NCI-H226 (cell line): ENCODE data around the gene ZNF407.

Source experiments
- DNase-seq: peaks from one replicate; pipeline ENCODE4 v3.0.0-alpha.2; 2015

ZNF407 gene

DNA sequence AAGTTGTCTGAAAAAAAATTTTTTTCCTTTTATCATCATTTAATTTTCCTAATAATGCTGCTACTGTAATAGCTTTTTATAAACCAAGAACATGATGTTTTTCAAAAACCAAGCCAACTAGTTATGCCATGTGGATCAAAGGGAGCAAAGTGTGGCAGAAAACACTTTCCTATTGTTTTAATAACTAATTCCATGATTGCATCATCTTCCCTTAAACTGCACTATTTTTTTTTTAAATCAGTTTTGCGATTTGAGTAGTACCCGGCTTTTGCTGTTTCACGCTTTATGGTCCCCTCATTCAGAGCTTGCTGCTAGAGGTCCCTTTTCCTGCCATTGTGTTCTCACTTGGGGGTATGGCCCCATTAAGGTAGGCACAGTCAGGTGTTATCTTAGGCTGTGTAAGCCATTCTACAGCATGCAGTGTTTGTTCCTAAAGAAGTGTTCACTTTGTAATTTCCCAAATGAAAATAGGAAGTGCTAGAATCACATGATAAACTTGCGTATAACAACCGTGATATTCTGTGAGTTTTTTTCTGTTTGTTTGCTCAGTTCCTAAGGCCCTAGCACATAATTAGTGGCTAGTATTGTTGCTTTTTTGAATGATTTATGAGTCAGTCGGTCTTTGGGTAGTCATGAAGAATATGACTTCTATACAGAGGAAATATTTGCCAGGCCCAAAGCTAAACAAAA, 385.4 kb downstream of the ZNF407 start:
- no peak for DNase-seq

DNA sequence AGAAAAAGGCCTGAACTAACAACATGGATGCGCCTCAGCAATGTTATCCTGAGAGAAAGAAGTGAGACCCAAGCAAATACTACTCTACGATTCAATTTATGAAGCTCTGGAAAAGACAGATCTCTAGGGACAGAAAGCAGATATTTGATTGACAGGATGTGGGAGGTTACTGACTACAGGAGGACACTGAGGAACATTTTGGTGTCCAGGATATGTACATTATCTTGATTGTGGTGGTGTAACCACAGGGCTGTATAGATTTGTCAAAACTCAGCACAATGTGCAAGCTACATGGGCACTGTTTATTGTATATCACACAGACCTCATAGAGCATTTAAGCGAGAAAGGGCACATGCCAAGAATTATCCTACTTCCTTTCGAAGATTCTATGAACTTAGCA, 391.5 kb downstream of the ZNF407 start:
- no peak for DNase-seq

DNA sequence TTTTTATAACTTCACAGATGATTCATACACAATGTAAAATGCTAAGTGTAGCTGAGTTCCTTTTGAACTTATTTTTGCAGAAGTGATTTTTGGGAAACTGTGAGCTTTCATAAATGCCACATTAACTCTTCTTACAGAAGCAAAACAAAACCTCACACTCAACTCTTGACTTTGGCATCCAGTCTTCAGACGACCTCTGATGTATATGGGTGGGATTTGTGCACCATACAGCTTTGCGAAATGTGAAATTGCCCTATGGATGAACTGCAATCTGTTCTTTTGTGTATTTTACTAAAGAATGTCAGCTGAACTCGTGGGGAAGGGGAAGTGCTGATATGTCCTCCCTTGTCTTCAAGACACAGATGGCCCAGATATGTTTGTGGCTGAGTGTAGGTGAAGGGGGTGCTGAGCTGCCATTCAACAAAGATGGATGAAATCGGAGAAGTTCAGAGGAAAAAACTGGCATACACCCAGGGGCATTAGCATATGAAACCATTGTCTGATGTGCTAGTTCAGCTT, 393.0 kb downstream of the ZNF407 start:
- no peak for DNase-seq

DNA sequence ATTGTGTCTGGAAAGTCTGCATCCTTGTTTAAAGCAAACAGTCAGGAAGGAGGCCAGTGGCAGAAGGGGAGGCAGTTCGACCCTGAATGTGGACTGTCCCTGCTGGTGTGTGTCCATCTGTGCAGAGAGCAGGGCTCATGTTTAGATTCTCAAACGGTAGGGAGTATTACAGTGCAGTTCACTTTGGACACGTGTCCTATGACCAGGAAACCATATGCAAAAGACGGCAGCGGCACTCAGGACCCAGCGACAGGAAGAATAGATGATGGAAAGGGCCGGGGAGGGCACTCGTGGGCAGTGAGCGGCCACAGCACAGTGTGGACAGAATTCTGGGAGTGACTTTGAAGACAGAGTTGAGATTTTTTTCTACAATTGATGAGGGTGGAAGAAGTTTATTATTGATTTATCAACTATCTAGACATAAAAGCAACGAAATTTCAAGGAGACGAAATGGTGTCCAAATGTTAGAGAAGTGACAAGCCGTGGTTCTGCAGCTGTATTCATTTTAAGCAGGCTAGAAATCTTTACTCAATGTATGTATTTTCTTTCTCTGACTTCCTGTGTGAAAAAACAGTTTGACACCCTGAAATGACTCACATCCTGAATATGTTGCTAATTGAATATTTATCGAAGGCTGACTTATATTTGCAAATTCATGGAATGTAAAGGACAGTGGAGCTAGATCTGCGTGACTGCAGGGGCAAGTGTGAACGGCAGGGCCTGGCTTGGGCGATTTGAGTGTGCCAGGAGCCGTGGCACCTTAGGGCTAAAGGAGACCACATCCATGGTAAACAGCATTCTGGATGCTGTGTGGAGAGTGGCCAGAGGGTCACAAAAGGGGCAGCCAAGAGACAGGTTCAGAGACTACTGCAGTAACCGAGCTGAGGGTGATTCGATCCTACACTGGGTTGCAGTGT, 397.1 kb downstream of the ZNF407 start:
- no peak for DNase-seq

GRCh38 chr18:74995419-74995736, 397.7 kb downstream of the ZNF407 start:
- no peak for DNase-seq

DNA sequence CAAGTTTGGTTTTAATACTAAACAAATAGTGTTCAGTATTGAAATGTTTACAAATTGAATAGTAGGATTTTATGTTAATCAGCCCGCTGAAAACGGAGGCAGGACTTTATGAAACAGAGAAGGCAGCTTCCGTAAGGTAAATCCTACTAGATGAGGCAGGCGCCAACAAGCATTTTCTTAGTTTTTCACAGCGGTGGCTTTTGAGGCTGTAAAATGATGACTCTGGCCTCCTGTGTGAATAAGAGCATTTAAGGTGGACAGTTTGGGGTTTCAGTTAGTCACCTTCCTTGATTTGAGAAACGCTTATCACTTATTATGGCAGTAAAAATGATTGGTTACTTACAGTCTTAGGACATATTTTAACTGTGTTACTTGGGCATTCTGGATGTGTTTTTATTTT, 398.4 kb downstream of the ZNF407 start:
- no peak for DNase-seq

GRCh38 chr18:74996996-74997395, 399.3 kb downstream of the ZNF407 start:
- DNase-seq: no peak

DNA sequence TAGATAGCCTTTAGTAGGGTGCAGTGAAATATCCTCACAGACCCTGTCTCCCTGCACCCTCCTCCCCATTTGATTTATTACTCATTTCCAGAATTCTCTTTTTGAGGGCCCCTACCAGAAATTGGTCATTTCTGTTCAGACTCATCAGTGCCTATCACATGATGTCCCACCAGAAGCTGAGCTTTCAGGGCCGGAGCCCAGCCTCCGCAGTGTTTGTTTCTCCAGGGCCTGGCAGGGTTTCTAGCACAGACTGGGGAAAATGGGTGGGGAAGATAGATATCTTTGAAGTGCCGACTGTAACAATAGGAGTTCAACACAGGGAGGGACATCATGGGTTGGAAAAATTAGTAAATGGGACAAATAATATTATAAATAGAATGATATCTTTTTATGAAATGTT, 403.2 kb downstream of the ZNF407 start:
- no peak for DNase-seq

DNA sequence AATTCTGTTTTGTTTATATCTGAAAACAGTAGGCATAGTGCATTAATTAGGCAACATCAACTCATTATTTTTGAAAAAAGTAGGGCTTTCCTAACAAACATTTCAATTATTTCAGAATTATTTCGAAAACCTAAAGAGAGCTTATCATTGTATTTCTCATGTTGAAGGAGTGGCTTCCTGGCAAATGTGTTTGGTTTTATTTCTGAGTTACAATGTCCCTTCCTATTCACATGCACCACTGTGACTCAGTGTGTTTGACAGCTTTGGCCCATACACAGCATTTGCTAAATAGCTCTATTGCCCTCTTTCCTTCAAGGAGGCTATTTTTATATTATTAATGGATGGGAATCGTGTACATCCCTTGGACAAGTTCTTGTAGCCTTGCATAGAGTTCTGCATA, 405.4 kb downstream of the ZNF407 start:
- DNase-seq: no peak

DNA sequence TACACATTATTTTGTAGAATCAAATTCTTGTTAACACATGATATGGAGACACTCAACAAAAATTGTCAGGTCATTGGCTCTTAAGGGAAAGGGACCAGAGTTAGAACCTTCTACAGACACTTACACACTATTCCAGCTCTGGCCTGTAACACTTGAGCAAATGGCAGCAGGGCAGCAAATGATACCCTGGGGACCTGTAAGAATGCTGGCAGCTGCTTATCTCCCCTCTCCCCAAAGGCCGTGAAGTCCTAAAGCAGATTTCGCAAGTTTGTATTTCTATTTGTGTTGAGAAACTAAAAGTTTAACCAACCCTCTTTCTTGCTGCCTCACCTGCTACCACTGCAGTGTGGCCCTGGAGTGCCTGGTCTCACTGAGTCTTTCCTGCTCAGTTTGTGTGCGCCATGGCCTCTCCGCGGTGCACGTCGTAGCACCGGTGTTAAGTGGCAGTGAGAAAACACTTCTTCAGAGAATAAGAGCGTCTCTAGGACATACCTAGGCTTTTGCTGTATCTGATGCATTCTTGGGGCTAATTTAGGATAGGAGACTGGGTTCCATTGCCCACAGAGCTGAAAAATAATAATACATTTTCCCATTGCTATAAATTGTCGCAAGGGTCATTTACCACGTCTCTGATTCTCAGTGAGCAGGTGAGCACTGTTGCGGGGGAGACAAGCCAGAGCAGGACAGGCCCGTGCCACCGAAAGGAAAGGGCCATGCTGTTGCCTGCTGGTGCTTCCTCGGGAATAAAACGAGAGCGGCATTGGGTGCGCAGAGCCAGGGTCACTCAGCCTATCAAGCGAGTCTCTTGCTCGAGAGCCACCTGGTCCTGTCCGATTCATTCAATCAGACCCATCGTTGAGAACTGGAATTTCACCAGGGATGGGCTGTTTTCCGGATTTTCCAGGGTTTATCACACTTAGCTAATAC, 406.4 kb downstream of the ZNF407 start:
- DNase-seq: no peak

GRCh38 chr18:75005626-75006025, 408.0 kb downstream of the ZNF407 start:
- no peak for DNase-seq

DNA sequence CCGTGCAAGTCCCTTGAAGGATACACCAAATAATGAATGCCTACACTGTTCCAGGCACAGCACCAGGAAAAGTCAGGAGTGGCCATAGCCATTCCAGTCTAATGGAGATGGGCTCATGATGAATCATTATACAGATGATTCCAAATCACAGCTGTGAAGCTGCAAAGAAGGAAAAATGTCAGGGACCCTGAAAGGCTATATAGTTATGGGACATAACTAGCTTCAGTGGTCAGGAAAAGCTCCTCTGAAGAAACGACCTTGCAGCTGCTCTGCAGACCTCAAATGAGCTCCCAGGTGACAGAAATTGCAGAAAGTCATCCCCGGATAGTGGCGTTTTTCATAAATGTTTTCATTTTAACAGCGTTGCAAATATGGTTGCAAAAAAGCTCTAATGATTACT, 410.5 kb downstream of the ZNF407 start:
- DNase-seq: no peak

DNA sequence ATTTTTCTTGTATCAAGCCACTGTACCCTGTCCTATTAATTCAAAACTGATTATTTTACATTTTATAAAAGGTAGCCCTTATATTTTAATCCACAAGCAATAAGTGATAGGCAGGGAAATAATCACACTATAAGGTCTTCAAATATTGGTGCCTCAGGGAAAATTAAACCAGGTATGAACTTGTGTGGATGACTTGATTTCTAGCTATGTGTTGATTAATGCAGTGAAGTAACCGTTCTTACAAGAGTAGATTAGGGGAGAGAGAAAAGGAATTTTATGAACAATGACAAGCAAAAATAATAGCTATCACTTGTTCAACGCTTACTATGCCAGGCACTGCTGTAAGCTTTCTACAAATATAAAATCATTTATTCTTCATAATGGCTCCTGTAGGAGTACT, 411.6 kb downstream of the ZNF407 start:
- DNase-seq: no peak

DNA sequence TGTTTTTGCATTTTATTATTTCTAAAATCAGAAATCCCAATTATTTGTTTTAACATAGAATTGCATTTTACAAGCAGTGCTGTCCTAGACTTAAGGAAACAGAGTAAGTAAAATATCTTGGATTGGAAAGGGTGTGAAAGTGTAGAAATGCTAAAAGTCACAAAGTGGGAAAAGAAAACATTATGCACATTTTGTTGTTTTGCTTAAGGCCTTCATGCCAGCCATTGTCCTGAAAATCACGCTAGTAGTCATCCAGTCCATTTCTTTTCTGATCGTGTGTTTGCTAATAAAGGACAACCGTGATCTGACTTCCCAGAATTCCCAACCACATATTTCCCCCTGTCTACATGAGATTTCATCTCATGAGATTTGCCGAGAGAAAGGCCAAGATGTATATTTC, 412.2 kb downstream of the ZNF407 start:
- DNase-seq: no peak

GRCh38 chr18:75010278-75010677, 412.6 kb downstream of the ZNF407 start:
- no peak for DNase-seq

GRCh38 chr18:75010689-75011088, 413.0 kb downstream of the ZNF407 start:
- no peak for DNase-seq

DNA sequence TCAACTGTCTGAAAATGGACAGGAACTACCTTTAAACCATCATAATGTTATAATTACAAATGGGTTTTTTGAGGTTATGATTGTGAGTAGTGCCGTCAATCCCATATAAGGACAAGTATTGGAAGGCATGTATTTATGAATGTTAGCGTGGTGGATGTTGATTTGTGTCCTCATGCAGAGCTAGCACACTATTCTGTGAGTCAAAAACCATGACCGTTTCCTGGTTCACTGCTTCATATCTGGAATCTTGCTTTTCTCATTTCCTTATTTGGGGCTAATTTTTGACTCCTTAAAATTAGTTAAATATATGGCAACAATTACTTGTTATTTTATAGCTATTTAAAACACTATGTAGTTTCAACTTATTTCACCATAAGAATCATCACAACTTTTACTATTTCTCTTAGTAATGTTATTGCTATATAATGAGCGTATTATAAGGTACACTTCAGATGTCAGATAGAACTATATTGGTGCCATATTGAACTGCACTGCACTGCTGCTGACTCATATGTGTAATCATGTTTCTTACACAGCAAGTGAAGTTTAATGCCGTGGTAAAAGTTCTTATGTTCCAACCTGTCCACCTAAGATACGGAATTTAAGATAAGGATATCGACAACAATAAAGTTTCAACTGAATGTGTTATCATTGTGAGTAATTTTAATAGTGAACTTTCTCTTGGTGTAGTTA, 418.5 kb downstream of the ZNF407 start:
- DNase-seq: no peak

- no peak for DNase-seq
These were observed 425.8 kb downstream of the ZNF407 start for GRCh38 chr18:75023473-75023872.

- DNase-seq: no peak
These were observed 427.2 kb downstream of the ZNF407 start for GRCh38 chr18:75024871-75025270.

DNA sequence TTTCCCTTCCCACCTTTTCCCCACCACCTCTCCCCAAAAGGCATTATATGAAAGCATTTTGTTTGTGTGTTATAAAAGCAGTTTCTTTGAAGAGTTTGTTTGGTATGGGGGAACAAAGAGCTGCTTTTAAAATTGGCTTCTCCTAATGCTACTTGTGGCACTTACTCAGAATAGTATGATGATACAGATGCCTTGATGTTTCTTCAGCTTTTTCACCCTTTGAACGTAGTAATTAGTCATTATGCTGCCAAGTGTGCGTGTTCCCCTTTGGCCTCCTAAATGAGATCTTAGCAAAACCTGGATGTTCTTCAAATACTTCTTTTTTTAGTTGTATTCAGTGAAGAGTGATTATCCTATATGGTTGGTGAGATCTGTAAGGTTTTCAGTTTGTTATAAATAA, 427.9 kb downstream of the ZNF407 start:
- DNase-seq: no peak

DNA sequence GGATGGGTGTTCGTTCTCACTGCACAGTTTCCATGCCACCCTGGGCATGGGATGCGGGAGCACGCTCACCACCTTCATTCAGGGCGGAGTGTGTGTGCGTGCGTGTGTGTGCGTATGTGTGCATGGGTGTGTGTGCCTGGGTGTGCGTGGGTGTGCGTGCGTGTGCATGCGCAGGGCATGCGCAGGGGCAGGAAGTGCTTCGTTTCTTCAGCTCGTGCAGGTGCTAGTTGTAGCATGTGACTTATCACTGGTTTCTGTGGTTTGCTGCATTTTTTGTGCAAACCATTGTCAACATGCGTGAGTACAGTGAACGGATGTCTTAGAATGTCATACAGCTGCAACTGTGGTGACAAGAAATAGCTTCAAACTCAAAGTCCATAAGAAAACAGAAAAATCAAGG, 431.8 kb downstream of the ZNF407 start:
- DNase-seq: no peak

- no peak for DNase-seq
These were observed 434.1 kb downstream of the ZNF407 start for GRCh38 chr18:75031717-75032317.
